Panc1 (cell line): Measurements from ENCODE around the gene CRMP1. TPM values are rescaled to one million over a fixed set of nuclear protein-coding genes. Genes with fewer than 3 reads are reported as not detected.

Experiments used
- ATAC-seq: fragments of 200-7000 bp; cut with Tn5 transposase; 2 replicates; pipeline ENCODE4 v1.9.1; 2020; ENCODE audit warnings: mild to moderate bottlenecking, moderate library complexity
- BruUV-seq: library from RNA; stranded (reverse); fragments of 400-500 nt; replicated peaks from 2 replicates; lab custom pipeline; 2021; lab: Mats Ljungman, UMichigan
- CTCF ChIA-PET: fragments of 300-600 bp; sonication (Branson Sonifier 250); formaldehyde crosslinking; loops from one replicate; lab custom pipeline; 2022; ENCODE audit warnings: antibody characterized with exemption; lab: Charles Lee
- POLR2A ChIA-PET: fragments of 300-600 bp; sonication (Branson Sonifier 250); formaldehyde crosslinking; loops from one replicate; lab custom pipeline; 2022; ENCODE audit warnings: antibody characterized with exemption; lab: Charles Lee
- DNase-seq: peaks from one replicate; pipeline ENCODE4 v3.0.0-alpha.2; 2010; ENCODE audit warnings: low read depth, low spot score
- H3K27ac ChIP-seq: 2 replicates; pipeline ENCODE4 v1.5.1; 2011; ENCODE audit warnings: mild to moderate bottlenecking, low read length, inconsistent platforms
- H3K27me3 ChIP-seq: fragments of 200-500 bp; sonication (Bioruptor generic); 2 replicates; pipeline ENCODE4 v1.6.0; 2014; ENCODE audit warnings: low read length, inconsistent platforms; ENCODE audit not compliant: control insufficient read depth, insufficient read depth
- H3K36me3 ChIP-seq: fragments of 200-500 bp; sonication (Bioruptor generic); 2 replicates; pipeline ENCODE4 v1.5.1; 2014; ENCODE audit warnings: inconsistent platforms, mild to moderate bottlenecking, low read length, moderate library complexity; ENCODE audit not compliant: control insufficient read depth, insufficient read depth
- H3K4me1 ChIP-seq: 2 replicates; pipeline ENCODE4 v1.5.1; 2011; ENCODE audit warnings: inconsistent platforms, mild to moderate bottlenecking, low read length, moderate library complexity; ENCODE audit not compliant: control insufficient read depth, insufficient read depth
- H3K4me3 ChIP-seq, 2 experiments: 2 replicates each; pipeline ENCODE4 v1.5.1; 2011 to 2012; ENCODE audit warnings: low read depth in 2 of 2, low read length in 2 of 2, mild to moderate bottlenecking in 2 of 2, inconsistent platforms in 1 of 2, moderate library complexity in 1 of 2
- H3K9me3 ChIP-seq: fragments of 200-500 bp; sonication (Bioruptor generic); 2 replicates; pipeline ENCODE4 v1.5.1; 2014; ENCODE audit warnings: low read depth, mild to moderate bottlenecking, inconsistent platforms, low read length, moderate library complexity; ENCODE audit not compliant: control insufficient read depth, insufficient read depth
- POLR2AphosphoS5 ChIP-seq: IDR thresholded peaks from 2 replicates; pipeline ENCODE4 v1.6.1; 2012; ENCODE audit warnings: mild to moderate bottlenecking, low read depth, low read length, moderate library complexity
- SIN3A ChIP-seq: IDR thresholded peaks from 2 replicates; pipeline ENCODE4 v1.6.1; 2012; ENCODE audit warnings: low read depth, mild to moderate bottlenecking, low read length, moderate library complexity, borderline replicate concordance; ENCODE audit not compliant: insufficient read depth
- TCF7L2 ChIP-seq: IDR thresholded peaks from 2 replicates; pipeline ENCODE4 v1.6.1; 2011; ENCODE audit warnings: mild to moderate bottlenecking, low read depth, low read length, inconsistent platforms
- in situ Hi-C: cut with HindIII; loops from 2 replicates; pipeline ENCODE4 v1.10.0; 2016; ENCODE audit warnings: low sequenced_read_pairs, low pct_unique_long_range_greater_than_20kb
- intact Hi-C: fragments of 100-400 bp; cut with micrococcal nuclease; formaldehyde crosslinking; loops from one replicate; pipeline ENCODE4 v1.10.0; 2022; ENCODE audit not compliant: unreplicated experiment
- total RNA-seq: library from RNA; stranded (reverse); gene quantifications from one replicate; pipeline ENCODE4 v1.2.1, GENCODE V29; 2021; ENCODE audit not compliant: unreplicated experiment
- TF ChIP-seq, protein P1 (sequence below), 2 experiments: IDR thresholded peaks; 2 replicates each; pipeline ENCODE4 v1.6.1; 2011 to 2012; ENCODE audit warnings: low read depth in 2 of 2, control low read depth in 1 of 2, low read length in 1 of 2, mild to moderate bottlenecking in 1 of 2, moderate library complexity in 1 of 2; ENCODE audit not compliant: insufficient read depth in 1 of 2
- TF ChIP-seq, protein P2 (sequence below): fragments of 450-650 bp; IDR thresholded peaks from 2 replicates; pipeline ENCODE4 v1.5.1; 2017; ENCODE audit warnings: mild to moderate bottlenecking

Gene CRMP1
- total RNA-seq, 1 experiment from 2014 or later = 0.28 TPM

DNA sequence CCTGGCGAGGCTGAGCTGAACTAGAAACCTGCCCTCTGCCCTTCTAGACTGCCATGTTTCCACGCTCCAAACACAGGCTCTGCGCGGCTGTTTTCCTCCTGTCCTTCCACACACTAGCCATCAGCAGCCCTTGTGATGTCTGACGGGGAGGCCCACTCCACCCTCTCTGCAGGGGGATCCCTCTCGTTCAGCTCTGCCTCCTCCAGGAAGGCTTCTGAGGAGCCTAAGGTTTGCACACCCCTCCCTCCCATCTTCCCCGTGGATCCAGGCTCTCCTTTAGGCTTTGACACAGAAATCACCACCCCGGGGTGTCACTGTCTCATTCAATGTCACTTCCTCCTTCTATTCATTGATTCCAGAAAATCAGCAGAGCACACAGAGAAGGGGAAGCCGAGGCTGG, 38.6 kb upstream of the CRMP1 start:
- ATAC-seq (no peak), DNase-seq (no peak)
- Histone ChIP-seq H3K36me3 (no peaks in the 10 kb centered on the region), H3K27ac (no peak overlapping the region), H3K4me1 (no peaks in the 10 kb centered on the region), H3K9me3 (no peaks in the 10 kb centered on the region), H3K4me3 (no peak overlapping the region), H3K27me3 (no peaks in the 10 kb centered on the region; the same call in 1 of the 2 replicates)
- TF ChIP-seq POLR2AphosphoS5 (no peak), TCF7L2 (no peak), SIN3A (no peak)
- TF ChIP-seq, protein P1, sequence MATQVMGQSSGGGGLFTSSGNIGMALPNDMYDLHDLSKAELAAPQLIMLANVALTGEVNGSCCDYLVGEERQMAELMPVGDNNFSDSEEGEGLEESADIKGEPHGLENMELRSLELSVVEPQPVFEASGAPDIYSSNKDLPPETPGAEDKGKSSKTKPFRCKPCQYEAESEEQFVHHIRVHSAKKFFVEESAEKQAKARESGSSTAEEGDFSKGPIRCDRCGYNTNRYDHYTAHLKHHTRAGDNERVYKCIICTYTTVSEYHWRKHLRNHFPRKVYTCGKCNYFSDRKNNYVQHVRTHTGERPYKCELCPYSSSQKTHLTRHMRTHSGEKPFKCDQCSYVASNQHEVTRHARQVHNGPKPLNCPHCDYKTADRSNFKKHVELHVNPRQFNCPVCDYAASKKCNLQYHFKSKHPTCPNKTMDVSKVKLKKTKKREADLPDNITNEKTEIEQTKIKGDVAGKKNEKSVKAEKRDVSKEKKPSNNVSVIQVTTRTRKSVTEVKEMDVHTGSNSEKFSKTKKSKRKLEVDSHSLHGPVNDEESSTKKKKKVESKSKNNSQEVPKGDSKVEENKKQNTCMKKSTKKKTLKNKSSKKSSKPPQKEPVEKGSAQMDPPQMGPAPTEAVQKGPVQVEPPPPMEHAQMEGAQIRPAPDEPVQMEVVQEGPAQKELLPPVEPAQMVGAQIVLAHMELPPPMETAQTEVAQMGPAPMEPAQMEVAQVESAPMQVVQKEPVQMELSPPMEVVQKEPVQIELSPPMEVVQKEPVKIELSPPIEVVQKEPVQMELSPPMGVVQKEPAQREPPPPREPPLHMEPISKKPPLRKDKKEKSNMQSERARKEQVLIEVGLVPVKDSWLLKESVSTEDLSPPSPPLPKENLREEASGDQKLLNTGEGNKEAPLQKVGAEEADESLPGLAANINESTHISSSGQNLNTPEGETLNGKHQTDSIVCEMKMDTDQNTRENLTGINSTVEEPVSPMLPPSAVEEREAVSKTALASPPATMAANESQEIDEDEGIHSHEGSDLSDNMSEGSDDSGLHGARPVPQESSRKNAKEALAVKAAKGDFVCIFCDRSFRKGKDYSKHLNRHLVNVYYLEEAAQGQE (IDR thresholded peaks at IDR 0.05; ENCODE audit: insufficient read depth in 1 of 2, low read depth in 2 of 2, low read length in 1 of 2) = no peak
- TF ChIP-seq, protein P2, sequence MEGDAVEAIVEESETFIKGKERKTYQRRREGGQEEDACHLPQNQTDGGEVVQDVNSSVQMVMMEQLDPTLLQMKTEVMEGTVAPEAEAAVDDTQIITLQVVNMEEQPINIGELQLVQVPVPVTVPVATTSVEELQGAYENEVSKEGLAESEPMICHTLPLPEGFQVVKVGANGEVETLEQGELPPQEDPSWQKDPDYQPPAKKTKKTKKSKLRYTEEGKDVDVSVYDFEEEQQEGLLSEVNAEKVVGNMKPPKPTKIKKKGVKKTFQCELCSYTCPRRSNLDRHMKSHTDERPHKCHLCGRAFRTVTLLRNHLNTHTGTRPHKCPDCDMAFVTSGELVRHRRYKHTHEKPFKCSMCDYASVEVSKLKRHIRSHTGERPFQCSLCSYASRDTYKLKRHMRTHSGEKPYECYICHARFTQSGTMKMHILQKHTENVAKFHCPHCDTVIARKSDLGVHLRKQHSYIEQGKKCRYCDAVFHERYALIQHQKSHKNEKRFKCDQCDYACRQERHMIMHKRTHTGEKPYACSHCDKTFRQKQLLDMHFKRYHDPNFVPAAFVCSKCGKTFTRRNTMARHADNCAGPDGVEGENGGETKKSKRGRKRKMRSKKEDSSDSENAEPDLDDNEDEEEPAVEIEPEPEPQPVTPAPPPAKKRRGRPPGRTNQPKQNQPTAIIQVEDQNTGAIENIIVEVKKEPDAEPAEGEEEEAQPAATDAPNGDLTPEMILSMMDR = no peak
- in situ Hi-C loops = no loop called here
- no TSS peak for BruUV-seq
- intact Hi-C loops = no loop called here
- POLR2A ChIA-PET = no interaction called here
- CTCF ChIA-PET = no interaction called here

DNA sequence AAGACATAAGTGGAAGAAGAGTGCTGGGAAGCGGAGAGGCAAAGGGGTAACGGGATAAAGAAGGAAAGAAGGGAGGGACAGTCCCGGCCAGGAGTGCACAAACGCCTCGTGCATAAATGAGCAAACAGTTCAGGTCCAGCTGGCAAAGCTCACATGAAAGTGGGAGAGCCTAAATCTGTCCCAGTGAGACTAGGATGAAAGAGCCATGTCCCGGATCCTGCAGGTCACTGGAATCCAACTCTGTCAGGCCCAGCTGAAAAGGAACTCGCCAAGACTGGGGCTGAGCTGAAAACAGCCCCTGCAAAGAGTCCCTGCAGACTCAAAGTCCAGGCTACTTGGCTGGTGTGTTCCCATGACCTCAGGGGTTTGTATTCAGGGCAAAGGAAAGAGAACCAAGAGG, 38.0 kb upstream of the CRMP1 start:
- no peak overlapping the region for H3K4me3 ChIP-seq

More for the DNA sequence above, 38.0 kb upstream of the CRMP1 start:
- intact Hi-C loops (no loop called here), in situ Hi-C loops (no loop called here)
- no TSS peak for BruUV-seq
- CTCF ChIA-PET = no interaction called here
- no peaks in the 10 kb centered on the region; the same call in 1 of the 2 replicates for H3K27me3 ChIP-seq
- POLR2A ChIA-PET = no interaction called here
- H3K27ac ChIP-seq = no peak overlapping the region
- H3K36me3 ChIP-seq = no peaks in the 10 kb centered on the region
- DNase-seq (no peak), ATAC-seq (no peak)
- H3K9me3 ChIP-seq = no peaks in the 10 kb centered on the region
- H3K4me1 ChIP-seq = no peaks in the 10 kb centered on the region
- TF ChIP-seq TCF7L2 (no peak), SIN3A (no peak)
- TF ChIP-seq, protein P1 (IDR thresholded peaks at IDR 0.05; ENCODE audit: insufficient read depth in 1 of 2, low read depth in 2 of 2, low read length in 1 of 2) = no peak
